SK-N-MC (cell line): ENCODE data around the gene TMCO4.

Experiments
- EZH2 ChIP-seq: fragments of 200-600 bp; sonication (generic); IDR thresholded peaks from one replicate; pipeline ENCODE4 v1.6.1; 2017; ENCODE audit warnings: antibody characterized with exemption
- FOXP2 ChIP-seq: optimal IDR thresholded peaks from 2 replicates; pipeline ENCODE3; 2011; ENCODE audit warnings: mild to moderate bottlenecking, moderate library complexity; ENCODE audit not compliant: insufficient read depth; ENCODE audit errors: extremely low read length, control extremely low read depth
- POLR2AphosphoS5 ChIP-seq: IDR thresholded peaks from 2 replicates; pipeline ENCODE4 v1.6.1; 2012; ENCODE audit warnings: mild to moderate bottlenecking, low read depth, low read length, borderline replicate concordance

DNA sequence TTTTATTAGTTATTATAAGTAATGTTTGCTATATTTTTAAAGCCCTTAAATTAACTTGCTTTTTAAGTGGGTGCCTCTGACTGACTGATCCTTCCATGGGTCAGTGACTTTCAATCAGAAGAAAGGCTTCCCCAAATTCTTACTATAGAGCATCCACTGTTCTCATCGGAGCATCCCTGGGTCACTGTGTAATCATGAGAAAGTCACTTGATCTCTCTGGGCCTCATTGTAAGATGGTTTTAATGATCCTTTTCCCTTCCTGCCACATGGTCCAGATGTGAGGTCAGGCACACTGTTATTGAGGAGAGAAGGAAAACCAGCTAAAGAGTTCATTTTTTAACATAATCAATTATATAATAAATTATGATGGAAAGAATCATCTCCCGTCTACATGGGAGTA is 166.6 kb downstream of the TMCO4 start:
- TF ChIP-seq EZH2 = no peak
- TF ChIP-seq POLR2AphosphoS5 = no peak
- no peak for TF ChIP-seq FOXP2
